Endometrial microvascular endothelial cells (primary cell): ENCODE results near the gene OSTN. TPM values are rescaled to one million over a fixed set of nuclear protein-coding genes. Genes with fewer than 3 reads are reported as not detected.

ENCODE experiments used
- in situ Hi-C: cut with HindIII; loops from 2 replicates; pipeline ENCODE4 v1.10.0; 2017; ENCODE audit warnings: low sequenced_read_pairs, low pct_unique_long_range_greater_than_20kb; ENCODE audit errors: inconsistent ontology term
- total RNA-seq: library from RNA; depleted of rRNA; stranded (reverse); fragments of >200 nt; gene quantifications from one replicate; pipeline ENCODE4 v1.2.3, GENCODE V29; 2015; ENCODE audit errors: inconsistent ontology term

The OSTN gene
- total RNA-seq, 1 donor from 2014 or later, result not detected

GRCh38 chr3:191298846-191299245, 99.8 kb downstream of the OSTN start:
- in situ Hi-C loops, result no loop called here

- in situ Hi-C loops, result no loop called here
These were observed 101.4 kb downstream of the OSTN start for GRCh38 chr3:191300422-191300821.

GRCh38 chr3:191301017-191301416, 102.0 kb downstream of the OSTN start:
- in situ Hi-C loops, result no loop called here

GRCh38 chr3:191301782-191302411, 102.9 kb downstream of the OSTN start:
- in situ Hi-C loops, result no loop called here

- in situ Hi-C loops, result no loop called here
These were observed 103.4 kb downstream of the OSTN start for GRCh38 chr3:191302451-191302850.

- in situ Hi-C loops, result no loop called here
These were observed 104.6 kb downstream of the OSTN start for GRCh38 chr3:191303596-191303995.

GRCh38 chr3:191306428-191306827, 107.4 kb downstream of the OSTN start:
- in situ Hi-C loops, result no loop called here

- in situ Hi-C loops, result no loop called here
These were observed 108.3 kb downstream of the OSTN start for GRCh38 chr3:191307341-191307740.

GRCh38 chr3:191313296-191313695, 114.3 kb downstream of the OSTN start:
- in situ Hi-C loops, result no loop called here

GRCh38 chr3:191314109-191314728, 115.2 kb downstream of the OSTN start:
- in situ Hi-C loops, result no loop called here

Other genes with a start within 250 kb of the OSTN start
- 153 TPM for gene CCDC50, start 130.2 kb downstream of the OSTN start, total RNA-seq
- not detected for gene UTS2B, start 131.3 kb downstream of the OSTN start, total RNA-seq